Measurements from ENCODE around the gene NADSYN1. TPM values are rescaled to one million over a fixed set of nuclear protein-coding genes. Genes with fewer than 3 reads are reported as not detected.

Gene NADSYN1
- total RNA-seq, 1 donor from 2014 or later: 87.9 TPM

DNA sequence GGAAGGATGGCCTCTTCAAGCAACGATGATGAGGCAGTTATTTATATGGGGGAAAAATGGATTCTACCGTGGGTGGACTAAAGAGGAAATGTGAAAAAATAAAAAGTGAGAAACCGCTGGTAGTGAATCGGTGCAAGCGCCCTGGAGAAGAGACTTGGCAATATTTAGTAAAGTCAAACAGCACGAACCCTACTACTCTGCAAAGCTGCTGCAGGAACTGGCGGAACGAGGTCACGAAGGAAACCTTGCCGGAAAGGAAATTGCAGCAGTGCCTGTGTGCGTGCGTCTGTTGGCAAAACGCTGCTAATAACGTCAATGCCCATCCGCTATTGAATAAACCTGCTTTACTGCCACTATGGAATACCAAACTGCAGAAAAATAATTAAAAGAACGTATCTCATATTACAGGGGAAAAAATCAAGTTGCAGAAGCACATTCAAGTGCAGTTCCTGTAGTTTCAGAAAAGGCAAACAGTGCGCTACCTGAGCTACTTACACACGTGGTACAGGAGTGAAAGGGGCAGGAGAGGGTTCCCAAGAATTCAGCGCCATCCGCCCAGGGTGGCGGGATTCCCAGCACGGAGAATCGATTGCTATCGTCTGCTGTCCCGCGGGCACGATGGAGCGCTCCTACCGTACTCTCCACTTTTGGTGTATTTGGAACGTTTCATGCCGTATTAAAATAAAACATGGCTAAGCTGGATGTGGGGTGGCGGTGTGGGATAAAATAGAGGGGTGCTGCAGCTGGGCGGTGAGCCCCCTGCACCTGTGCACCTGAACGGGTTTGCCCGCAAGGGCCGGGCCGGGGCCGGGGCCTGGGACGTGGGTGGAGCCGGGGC, 585 bp upstream of the NADSYN1 start:
- TF ChIP-seq, protein P1, sequence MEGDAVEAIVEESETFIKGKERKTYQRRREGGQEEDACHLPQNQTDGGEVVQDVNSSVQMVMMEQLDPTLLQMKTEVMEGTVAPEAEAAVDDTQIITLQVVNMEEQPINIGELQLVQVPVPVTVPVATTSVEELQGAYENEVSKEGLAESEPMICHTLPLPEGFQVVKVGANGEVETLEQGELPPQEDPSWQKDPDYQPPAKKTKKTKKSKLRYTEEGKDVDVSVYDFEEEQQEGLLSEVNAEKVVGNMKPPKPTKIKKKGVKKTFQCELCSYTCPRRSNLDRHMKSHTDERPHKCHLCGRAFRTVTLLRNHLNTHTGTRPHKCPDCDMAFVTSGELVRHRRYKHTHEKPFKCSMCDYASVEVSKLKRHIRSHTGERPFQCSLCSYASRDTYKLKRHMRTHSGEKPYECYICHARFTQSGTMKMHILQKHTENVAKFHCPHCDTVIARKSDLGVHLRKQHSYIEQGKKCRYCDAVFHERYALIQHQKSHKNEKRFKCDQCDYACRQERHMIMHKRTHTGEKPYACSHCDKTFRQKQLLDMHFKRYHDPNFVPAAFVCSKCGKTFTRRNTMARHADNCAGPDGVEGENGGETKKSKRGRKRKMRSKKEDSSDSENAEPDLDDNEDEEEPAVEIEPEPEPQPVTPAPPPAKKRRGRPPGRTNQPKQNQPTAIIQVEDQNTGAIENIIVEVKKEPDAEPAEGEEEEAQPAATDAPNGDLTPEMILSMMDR (IDR thresholded peaks at IDR 0.05; ENCODE audit: insufficient read depth, low read depth, low read length): no peak
- TF ChIP-seq EZH2 (IDR thresholded peaks at IDR 0.05; ENCODE audit: insufficient read depth, low read length): no peak
- Mint-ChIP-seq H3K4me3 (ENCODE audit: unreplicated experiment) (peak overlapping the region; percentile 82), H3K36me3 (ENCODE audit: low read depth, unreplicated experiment) (peaks cover 12% of the 10 kb centered on the region), H3K27me3 (ENCODE audit: low read depth, unreplicated experiment) (no peaks in the 10 kb centered on the region), H3K9me3 (ENCODE audit: unreplicated experiment) (no peaks in the 10 kb centered on the region), H3K27ac (ENCODE audit: unreplicated experiment) (no peak overlapping the region), H3K4me1 (ENCODE audit: low read depth, unreplicated experiment) (peaks cover 13% of the 10 kb centered on the region)
- Histone ChIP-seq H2AFZ (ENCODE audit: low read depth, low read length) (peak overlapping the region; percentile 74), H3K9ac (ENCODE audit: low read length) (peak overlapping the region; percentile 68), H3K9me3 (ENCODE audit: insufficient read depth, low read depth, low read length) (no peaks in the 10 kb centered on the region), H4K20me1 (ENCODE audit: insufficient read depth, low read length) (peaks cover 33% of the 10 kb centered on the region), H3K4me1 (ENCODE audit: insufficient read depth, low read length) (peaks cover 24% of the 10 kb centered on the region), H3K27ac (ENCODE audit: low read depth, low read length) (no peak overlapping the region), H3K79me2 (ENCODE audit: insufficient read depth, low read length) (peaks cover 34% of the 10 kb centered on the region), H3K4me3 (ENCODE audit: insufficient read depth, low read depth, low read length) (peak overlapping the region; percentile 68), H3K4me2 (ENCODE audit: low read length) (peak overlapping the region; percentile 96), H3K36me3 (ENCODE audit: insufficient read depth, low read length) (peaks cover 12% of the 10 kb centered on the region), H3K27me3 (ENCODE audit: insufficient read depth, low read length) (no peaks in the 10 kb centered on the region)
- FAIRE-seq: no peak
- peak; percentile 18 for DNase-seq (ENCODE audit: low read depth)

DNA sequence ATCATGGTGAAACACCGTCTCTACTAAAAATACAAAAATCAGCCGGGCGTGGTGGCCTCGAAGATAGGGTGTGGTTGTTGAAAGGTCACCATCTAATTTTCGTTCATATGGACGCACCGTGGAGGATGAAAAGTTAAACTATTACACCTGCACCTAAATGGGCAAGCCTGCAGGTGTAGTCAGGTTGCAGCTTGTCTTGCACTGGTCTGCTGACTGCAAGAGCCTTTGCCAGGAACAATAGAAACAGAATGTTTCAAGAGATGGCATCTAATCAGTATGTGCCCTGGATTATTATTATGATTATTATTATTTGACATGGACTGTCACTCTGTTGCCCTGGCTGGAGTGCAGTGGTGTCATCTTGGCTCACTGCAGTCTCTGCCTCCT, 908 bp downstream of the NADSYN1 start:
- H3K4me3 ChIP-seq (ENCODE audit: insufficient read depth, low read depth, low read length): peak overlapping the region; percentile 91
- H3K4me3 Mint-ChIP-seq (ENCODE audit: unreplicated experiment): peak overlapping the region; percentile 94
- H3K9ac ChIP-seq (ENCODE audit: low read length): peak overlapping the region; percentile 89
- H3K79me2 ChIP-seq (ENCODE audit: insufficient read depth, low read length): peaks cover 28% of the 10 kb centered on the region
- no peaks in the 10 kb centered on the region for H3K27me3 Mint-ChIP-seq (ENCODE audit: low read depth, unreplicated experiment)
- H2AFZ ChIP-seq (ENCODE audit: low read depth, low read length): no peak overlapping the region
- no peak overlapping the region for H3K27ac Mint-ChIP-seq (ENCODE audit: unreplicated experiment)
- H3K4me1 Mint-ChIP-seq (ENCODE audit: low read depth, unreplicated experiment): peaks cover 10% of the 10 kb centered on the region
- DNase-seq (ENCODE audit: low read depth) (no peak), FAIRE-seq (no peak)
- no peaks in the 10 kb centered on the region for H3K9me3 Mint-ChIP-seq (ENCODE audit: unreplicated experiment)
- H3K36me3 Mint-ChIP-seq (ENCODE audit: low read depth, unreplicated experiment): peaks cover 17% of the 10 kb centered on the region
- TF ChIP-seq, protein P1 (IDR thresholded peaks at IDR 0.05; ENCODE audit: insufficient read depth, low read depth, low read length): no peak
- TF ChIP-seq EZH2 (IDR thresholded peaks at IDR 0.05; ENCODE audit: insufficient read depth, low read length): no peak
- H3K9me3 ChIP-seq (ENCODE audit: insufficient read depth, low read depth, low read length): no peaks in the 10 kb centered on the region
- peak overlapping the region; percentile 96 for H3K4me2 ChIP-seq (ENCODE audit: low read length)
- H3K27ac ChIP-seq (ENCODE audit: low read depth, low read length): no peak overlapping the region
- H4K20me1 ChIP-seq (ENCODE audit: insufficient read depth, low read length): peaks cover 39% of the 10 kb centered on the region
- peaks cover 19% of the 10 kb centered on the region for H3K4me1 ChIP-seq (ENCODE audit: insufficient read depth, low read length)
- no peaks in the 10 kb centered on the region for H3K27me3 ChIP-seq (ENCODE audit: insufficient read depth, low read length)
- H3K36me3 ChIP-seq (ENCODE audit: insufficient read depth, low read length): peaks cover 20% of the 10 kb centered on the region

Measured in astrocyte (in vitro differentiated cells and primary cell).